ENCODE measurements around the gene TM4SF4. TPM values are rescaled to one million over a fixed set of nuclear protein-coding genes. Genes with fewer than 3 reads are reported as not detected.

TM4SF4 gene, protein sequence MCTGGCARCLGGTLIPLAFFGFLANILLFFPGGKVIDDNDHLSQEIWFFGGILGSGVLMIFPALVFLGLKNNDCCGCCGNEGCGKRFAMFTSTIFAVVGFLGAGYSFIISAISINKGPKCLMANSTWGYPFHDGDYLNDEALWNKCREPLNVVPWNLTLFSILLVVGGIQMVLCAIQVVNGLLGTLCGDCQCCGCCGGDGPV
- not detected for total RNA-seq

DNA sequence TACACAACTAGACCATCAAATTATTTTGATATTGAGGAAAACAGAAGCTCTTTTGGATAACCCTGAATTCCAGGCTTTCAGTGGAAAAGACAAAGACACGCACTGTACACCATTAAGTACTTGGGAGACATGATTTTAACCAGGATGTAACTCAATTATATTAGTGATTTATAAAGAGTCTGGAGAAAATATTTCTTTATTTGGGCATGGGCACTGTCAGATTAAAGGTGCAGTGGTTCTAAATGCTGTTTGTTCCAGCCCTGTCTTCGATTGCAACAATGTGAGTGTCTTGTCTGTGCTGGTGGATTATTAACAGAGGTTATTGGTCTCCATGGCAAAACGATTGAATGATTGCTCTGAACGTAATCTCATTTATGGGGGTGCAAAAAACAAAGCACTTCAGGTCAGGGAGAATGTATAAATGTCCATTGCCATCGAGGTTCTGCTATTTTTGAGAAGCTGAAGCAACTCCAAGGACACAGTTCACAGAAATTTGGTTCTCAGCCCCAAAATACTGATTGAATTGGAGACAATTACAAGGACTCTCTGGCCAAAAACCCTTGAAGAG is at the start of gene TM4SF4:
Gene TM4SF4 (plus strand): TSS at position 448 of the 568 bp plus-strand sequence. CDS start 181 bp downstream, outside the sequence.
- CTCF ChIA-PET: no interaction called here
- Mint-ChIP-seq H3K27ac (no peak within 1 kb of the TSS), H3K4me1 (ENCODE audit: low read depth) (no peaks in the 10 kb centered on the region), H3K9me3 (no peaks in the 10 kb centered on the region), H3K36me3 (no peaks in the 10 kb centered on the region), H3K27me3 (peaks cover 1% of the 10 kb centered on the region), H3K4me3 (no peak within 1 kb of the TSS)
- intact Hi-C loops (cut with micrococcal nuclease): no loop called here
- DNase-seq: no peak
- POLR2A ChIA-PET: no interaction called here

DNA sequence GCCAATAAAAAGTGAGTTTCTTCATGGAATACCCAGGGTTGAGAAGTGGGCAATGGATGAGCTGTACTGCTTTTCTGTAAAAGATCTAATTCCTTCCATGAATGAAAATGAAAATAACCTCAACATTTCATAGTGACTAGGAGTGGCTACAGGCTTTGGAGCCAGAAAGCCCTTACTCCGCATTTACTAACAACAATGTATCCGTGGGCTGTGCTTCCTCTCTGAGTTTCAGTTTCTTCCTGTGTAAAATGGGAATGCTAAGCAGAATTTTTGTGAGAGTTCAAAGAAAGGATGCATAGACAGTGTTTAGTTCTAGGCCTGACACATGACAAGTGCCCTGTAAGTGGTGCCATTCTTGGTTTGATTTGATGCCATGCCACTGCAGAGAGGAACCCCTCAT is 49.6 kb upstream of the TM4SF4 start:
- no peaks in the 10 kb centered on the region for H3K9me3 Mint-ChIP-seq
- CTCF ChIA-PET: no interaction called here
- no peak for DNase-seq

DNA sequence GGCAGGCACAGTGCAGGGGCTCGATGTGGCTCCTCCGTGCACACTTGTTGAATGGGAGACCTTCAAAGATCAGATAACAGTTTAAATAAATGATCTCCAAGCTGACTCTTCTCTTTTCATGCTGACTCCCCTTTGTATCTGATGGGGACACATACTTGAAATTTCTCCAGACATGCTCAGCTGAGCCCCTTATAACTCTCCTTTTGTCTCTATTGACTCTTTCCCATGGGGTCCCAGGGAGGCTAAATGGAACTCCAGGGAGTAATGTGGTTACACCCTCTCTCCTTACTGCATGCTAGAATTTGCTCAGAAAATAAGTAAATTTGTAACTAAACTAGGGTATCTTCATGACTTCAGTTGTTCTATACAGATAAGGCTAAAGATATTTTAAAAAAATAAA is 48.2 kb upstream of the TM4SF4 start:
- H3K27ac Mint-ChIP-seq: no peak overlapping the region
- no peaks in the 10 kb centered on the region for H3K4me1 Mint-ChIP-seq (ENCODE audit: low read depth)
- no peaks in the 10 kb centered on the region for H3K36me3 Mint-ChIP-seq
- intact Hi-C loops (cut with micrococcal nuclease): no loop called here
- no peaks in the 10 kb centered on the region for H3K9me3 Mint-ChIP-seq
- no peak for DNase-seq
- ChIA-PET CTCF (no interaction called here), POLR2A (no interaction called here)
- H3K27me3 Mint-ChIP-seq: peaks cover 2% of the 10 kb centered on the region
- H3K4me3 Mint-ChIP-seq: no peak overlapping the region

More for the DNA sequence above, 49.6 kb upstream of the TM4SF4 start:
- Mint-ChIP-seq H3K27me3 (peaks cover 2% of the 10 kb centered on the region), H3K4me1 (ENCODE audit: low read depth) (no peaks in the 10 kb centered on the region), H3K27ac (no peak overlapping the region), H3K4me3 (no peak overlapping the region), H3K36me3 (no peaks in the 10 kb centered on the region)
- intact Hi-C loops (cut with micrococcal nuclease): no loop called here
- POLR2A ChIA-PET: no interaction called here

DNA sequence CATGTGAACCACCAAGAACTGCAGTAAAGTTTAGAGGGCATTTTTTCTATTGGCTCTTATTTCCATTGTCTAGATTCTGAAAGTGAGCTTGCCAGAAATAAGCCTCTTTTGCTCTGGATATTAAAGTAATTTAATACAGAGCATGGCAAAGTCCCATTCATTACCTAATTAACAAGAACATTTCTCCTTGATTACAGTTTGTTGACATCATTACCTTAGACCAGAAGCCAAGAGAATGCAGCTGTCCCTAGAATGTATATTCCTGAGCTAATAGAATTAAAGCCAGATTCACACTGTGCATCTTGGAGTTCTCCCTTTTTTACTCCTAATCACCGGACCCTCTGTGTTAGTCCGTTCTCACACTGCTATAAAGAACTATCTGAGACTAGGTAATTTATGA is 46.4 kb upstream of the TM4SF4 start:
- Mint-ChIP-seq H3K4me1 (ENCODE audit: low read depth) (no peaks in the 10 kb centered on the region), H3K9me3 (no peaks in the 10 kb centered on the region), H3K27me3 (peaks cover 1% of the 10 kb centered on the region), H3K27ac (no peak overlapping the region), H3K36me3 (no peaks in the 10 kb centered on the region), H3K4me3 (no peak overlapping the region)
- ChIA-PET POLR2A (no interaction called here), CTCF (no interaction called here)
- intact Hi-C loops (cut with micrococcal nuclease): no loop called here
- DNase-seq: no peak

DNA sequence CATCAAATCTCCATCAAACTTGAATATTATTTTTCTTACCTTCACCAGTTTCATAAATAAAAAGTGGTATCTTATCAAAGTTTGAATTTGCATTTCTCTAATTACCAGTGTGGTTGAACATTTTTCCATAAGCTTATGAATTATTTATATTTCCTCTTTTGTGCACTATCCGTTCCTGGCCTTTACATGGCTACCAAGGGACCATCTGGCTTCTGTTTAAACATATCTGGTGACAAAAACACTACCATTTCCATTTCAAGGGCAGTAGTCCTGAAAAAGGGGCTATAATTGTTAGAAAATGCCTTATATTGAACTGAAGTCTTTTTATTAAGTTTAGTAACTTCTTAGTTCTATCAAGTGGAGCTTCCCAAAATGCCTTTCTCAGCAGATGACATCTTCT is 44.3 kb upstream of the TM4SF4 start:
- Mint-ChIP-seq H3K27me3 (peaks cover 8% of the 10 kb centered on the region), H3K27ac (no peak overlapping the region), H3K4me3 (no peak overlapping the region), H3K4me1 (ENCODE audit: low read depth) (no peaks in the 10 kb centered on the region), H3K36me3 (no peaks in the 10 kb centered on the region), H3K9me3 (no peaks in the 10 kb centered on the region)
- ChIA-PET CTCF (no interaction called here), POLR2A (no interaction called here)
- DNase-seq: no peak
- intact Hi-C loops (cut with micrococcal nuclease): no loop called here

DNA sequence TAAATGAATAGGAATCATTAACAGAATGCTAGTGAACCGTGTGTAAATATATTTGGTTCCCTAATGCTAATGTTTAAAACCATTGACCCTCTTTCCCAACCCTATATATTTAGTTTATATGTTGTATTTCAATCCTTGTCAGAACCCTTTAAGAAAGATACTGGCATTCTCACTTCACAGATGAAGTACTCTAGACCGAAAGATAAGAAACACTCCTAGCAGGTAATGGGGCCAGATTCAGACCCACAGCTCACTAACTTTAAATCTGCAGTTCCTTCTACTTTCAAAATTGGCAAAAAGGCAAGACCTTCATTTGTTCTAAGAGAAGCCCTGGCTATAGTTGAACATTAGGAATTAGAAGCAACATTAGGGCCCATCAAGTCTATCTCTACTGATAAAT is 42.3 kb upstream of the TM4SF4 start:
- Mint-ChIP-seq H3K36me3 (no peaks in the 10 kb centered on the region), H3K4me3 (no peak overlapping the region), H3K27me3 (peaks cover 11% of the 10 kb centered on the region), H3K27ac (no peak overlapping the region), H3K4me1 (ENCODE audit: low read depth) (no peaks in the 10 kb centered on the region), H3K9me3 (no peaks in the 10 kb centered on the region)
- POLR2A ChIA-PET: no interaction called here
- DNase-seq: no peak
- CTCF ChIA-PET: no interaction called here
- intact Hi-C loops (cut with micrococcal nuclease): no loop called here

DNA sequence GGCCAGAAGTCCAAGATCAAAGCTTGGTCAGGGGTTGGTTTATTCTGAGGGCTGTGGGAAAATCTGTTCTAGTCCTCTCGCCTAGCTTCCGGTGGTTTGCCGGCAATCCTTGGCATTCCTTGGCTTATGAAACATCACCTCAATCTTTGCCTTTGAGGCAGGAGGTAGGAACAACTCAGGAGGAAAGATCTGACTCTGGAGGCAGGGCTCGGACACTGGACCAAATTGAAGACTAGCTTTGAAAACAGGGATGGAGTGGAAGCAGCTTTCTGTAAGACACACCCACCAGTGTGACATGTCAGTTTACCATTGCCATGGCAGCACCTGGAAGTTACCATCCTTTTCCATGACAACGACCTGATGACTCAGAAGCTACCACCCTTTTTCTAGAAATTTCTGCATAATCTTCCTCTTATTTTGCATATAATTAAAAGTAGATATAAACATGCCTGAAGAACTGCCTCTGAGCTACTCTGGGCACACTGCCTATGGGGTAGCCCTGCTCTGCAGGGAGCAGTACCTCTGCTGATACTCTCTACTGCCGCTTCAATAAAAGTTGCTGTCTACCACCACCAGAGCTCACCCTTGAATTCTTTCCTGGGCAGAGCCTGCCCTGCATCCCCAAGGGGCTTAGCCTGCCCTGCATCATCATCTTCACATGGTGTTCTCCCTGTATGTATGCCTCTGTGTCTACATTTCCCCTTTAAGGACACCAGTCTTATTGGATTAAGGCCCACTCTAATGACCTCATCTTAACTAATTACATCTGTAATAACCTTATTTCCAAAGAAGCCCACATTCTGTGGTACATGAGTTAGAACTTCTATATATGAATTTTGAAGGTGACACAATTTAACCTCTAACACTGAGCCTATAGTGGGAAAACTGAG is 38.3 kb upstream of the TM4SF4 start:
- CTCF ChIA-PET: interaction anchor here (1.2 kb wide), 1 partner anchor 372 kb away, joined by 3 read pairs; no protein-coding TSS in a partner anchor

DNA sequence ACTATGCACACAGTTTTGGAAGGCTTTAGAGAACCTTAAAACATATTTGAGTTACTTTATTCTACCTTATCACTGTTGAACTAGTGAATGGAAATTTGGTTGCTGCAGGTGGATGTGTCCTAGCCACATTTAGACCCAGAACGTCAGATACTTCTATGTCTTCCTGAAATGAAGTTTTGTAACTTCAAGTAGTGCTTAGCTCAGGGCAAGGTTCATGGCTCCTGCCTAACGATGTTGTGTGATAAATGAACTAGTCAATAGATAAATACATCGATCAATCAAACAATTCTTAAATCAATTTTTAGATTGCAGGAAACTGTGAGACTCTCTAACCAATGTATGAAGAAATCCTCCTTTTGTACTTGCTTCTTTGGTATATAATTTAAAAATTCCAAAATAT is 37.2 kb upstream of the TM4SF4 start:
- POLR2A ChIA-PET: no interaction called here
- no peak for DNase-seq
- H3K4me3 Mint-ChIP-seq: no peak overlapping the region

More for the DNA sequence above, 38.3 kb upstream of the TM4SF4 start:
- no peak for DNase-seq
- Mint-ChIP-seq H3K4me3 (no peak overlapping the region), H3K27me3 (peaks cover 11% of the 10 kb centered on the region), H3K27ac (no peak overlapping the region), H3K4me1 (ENCODE audit: low read depth) (no peaks in the 10 kb centered on the region), H3K9me3 (no peaks in the 10 kb centered on the region), H3K36me3 (no peaks in the 10 kb centered on the region)
- intact Hi-C loops (cut with micrococcal nuclease): no loop called here
- POLR2A ChIA-PET: no interaction called here

DNA sequence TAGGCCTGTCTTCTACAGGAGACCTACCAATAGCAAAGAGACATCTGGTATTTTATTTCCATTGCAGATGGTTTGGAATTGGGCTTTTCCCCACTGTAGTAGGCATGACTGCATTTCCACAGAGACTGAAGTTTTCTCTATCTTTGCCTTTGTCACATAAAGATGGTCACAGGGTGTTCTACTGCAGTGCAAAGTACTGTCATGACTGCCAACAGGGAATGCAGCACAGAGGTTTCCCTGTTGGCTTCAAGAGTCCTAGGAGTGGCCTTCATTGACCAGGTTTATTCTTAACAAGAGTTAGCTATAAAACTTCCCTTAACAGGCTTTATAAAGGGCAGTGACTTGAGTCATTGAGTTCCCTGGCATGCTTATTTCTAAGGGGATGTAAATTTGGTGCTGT is 36.8 kb upstream of the TM4SF4 start:
- Mint-ChIP-seq H3K4me1 (ENCODE audit: low read depth) (no peaks in the 10 kb centered on the region), H3K9me3 (no peaks in the 10 kb centered on the region), H3K27ac (no peak overlapping the region), H3K27me3 (peaks cover 17% of the 10 kb centered on the region), H3K36me3 (no peaks in the 10 kb centered on the region), H3K4me3 (no peak overlapping the region)
- ChIA-PET POLR2A (no interaction called here), CTCF (no interaction called here)
- intact Hi-C loops (cut with micrococcal nuclease): no loop called here
- no peak for DNase-seq

More for the DNA sequence above, 37.2 kb upstream of the TM4SF4 start:
- Mint-ChIP-seq H3K27me3 (peaks cover 17% of the 10 kb centered on the region), H3K36me3 (no peaks in the 10 kb centered on the region), H3K4me1 (ENCODE audit: low read depth) (no peaks in the 10 kb centered on the region), H3K9me3 (no peaks in the 10 kb centered on the region), H3K27ac (no peak overlapping the region)
- intact Hi-C loops (cut with micrococcal nuclease): no loop called here
- CTCF ChIA-PET: no interaction called here

DNA sequence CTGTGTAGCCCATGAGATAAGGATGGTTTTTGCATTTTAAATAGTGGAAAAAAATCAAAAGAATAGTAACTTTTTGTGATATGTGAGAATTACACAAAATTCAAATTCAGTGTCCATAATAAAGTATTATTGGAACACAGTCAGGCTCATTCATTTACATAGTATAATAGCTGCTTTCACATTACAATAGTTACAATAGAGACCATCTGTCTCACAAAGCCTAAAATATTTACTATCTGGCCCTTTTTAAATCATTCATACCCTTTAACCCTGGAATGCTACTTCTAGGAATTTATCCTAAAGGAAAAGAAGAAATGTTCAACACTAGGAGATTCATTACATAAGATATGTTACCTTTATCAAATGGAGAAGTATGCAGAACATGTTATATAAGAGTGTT is 35.5 kb upstream of the TM4SF4 start:
- Mint-ChIP-seq H3K27ac (no peak overlapping the region), H3K27me3 (peaks cover 9% of the 10 kb centered on the region), H3K4me3 (no peak overlapping the region), H3K9me3 (no peaks in the 10 kb centered on the region), H3K4me1 (ENCODE audit: low read depth) (no peaks in the 10 kb centered on the region), H3K36me3 (no peaks in the 10 kb centered on the region)
- intact Hi-C loops (cut with micrococcal nuclease): no loop called here
- DNase-seq: no peak
- POLR2A ChIA-PET: no interaction called here
- CTCF ChIA-PET: no interaction called here

DNA sequence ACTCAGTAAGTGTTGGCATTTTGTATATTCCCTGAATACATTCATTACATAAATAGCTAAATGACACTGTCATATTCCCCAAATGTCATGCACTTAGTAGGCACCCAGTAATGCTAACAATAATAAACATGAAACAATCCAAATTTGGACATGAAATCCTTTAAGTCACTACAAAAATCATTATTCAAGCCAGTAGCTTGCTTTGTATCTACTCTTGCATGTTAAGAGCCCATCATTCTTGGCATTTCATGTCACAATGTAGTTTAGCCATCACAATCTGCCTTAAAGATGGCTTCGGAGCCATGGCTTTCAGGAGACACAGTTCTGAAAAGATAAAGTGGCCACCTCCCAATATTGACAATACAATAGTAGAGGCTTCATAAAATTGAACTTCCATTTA is 32.9 kb upstream of the TM4SF4 start:
- H3K4me3 Mint-ChIP-seq: no peak overlapping the region
- POLR2A ChIA-PET: no interaction called here
- no peak for DNase-seq
- no peak overlapping the region for H3K27ac Mint-ChIP-seq
- intact Hi-C loops (cut with micrococcal nuclease): no loop called here
- CTCF ChIA-PET: no interaction called here
- H3K27me3 Mint-ChIP-seq: peaks cover 8% of the 10 kb centered on the region
- H3K36me3 Mint-ChIP-seq: no peaks in the 10 kb centered on the region
- H3K4me1 Mint-ChIP-seq (ENCODE audit: low read depth): no peaks in the 10 kb centered on the region
- H3K9me3 Mint-ChIP-seq: no peaks in the 10 kb centered on the region

DNA sequence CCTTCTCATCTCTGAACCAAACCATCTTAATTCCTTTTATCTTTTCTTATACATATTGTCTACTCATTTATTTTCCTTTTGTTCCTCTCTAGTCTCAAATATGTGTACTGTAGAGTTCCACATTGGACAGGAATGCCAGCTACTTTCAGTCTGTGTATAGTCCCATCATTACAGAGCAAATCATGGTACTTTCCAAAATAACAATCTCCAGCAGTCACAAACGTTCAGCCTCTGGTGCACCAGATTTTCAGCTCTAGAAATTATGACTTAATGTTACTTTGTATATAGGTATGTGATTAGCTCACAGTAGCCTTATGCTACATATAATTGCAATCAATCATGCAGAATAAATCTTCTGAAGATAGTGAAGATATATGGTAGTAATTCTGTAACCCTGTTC is 32.5 kb upstream of the TM4SF4 start:
- CTCF ChIA-PET: no interaction called here

More for the DNA sequence above, 32.5 kb upstream of the TM4SF4 start:
- no peaks in the 10 kb centered on the region for H3K9me3 Mint-ChIP-seq
- peaks cover 8% of the 10 kb centered on the region for H3K27me3 Mint-ChIP-seq
- H3K27ac Mint-ChIP-seq: no peak overlapping the region
- DNase-seq: no peak
- POLR2A ChIA-PET: no interaction called here
- no peak overlapping the region for H3K4me3 Mint-ChIP-seq
- no peaks in the 10 kb centered on the region for H3K4me1 Mint-ChIP-seq (ENCODE audit: low read depth)
- intact Hi-C loops (cut with micrococcal nuclease): no loop called here
- no peaks in the 10 kb centered on the region for H3K36me3 Mint-ChIP-seq
